T-cell (primary cell): Measurements from ENCODE around the gene RAB33B. TPM values are rescaled to one million over a fixed set of nuclear protein-coding genes. Genes with fewer than 3 reads are reported as not detected.
A peak's percentile ranks its signal among the peaks of the same experiment; 100 is the strongest.
"Not testable (repeated sequence)": the region's sequence is repeated elsewhere in the genome, so short reads cannot be mapped to it uniquely, and the experiment has no call there.

ENCODE experiments used
- ATAC-seq, 4 experiments: fragments of 200-7000 bp in 3 of 4; fragments of 150-1000 bp in 1 of 4; cut with Tn5 transposase; replicated peaks in 1 of 4; 1 replicate in 3 of 4; 2 replicates in 1 of 4; pipeline ENCODE4 v1.10.0; 2021; ENCODE audit warnings: moderate library complexity in 3 of 4, mild to moderate bottlenecking in 2 of 4, moderate number of reproducible peaks in 1 of 4
- CTCF ChIA-PET, 2 donors: fragments of 300-600 bp; sonication (Branson Sonifier 250); formaldehyde crosslinking; loops; one replicate each; lab custom pipeline; 2022; ENCODE audit warnings: antibody characterized with exemption in 2 of 2; lab: Charles Lee
- POLR2A ChIA-PET, 2 donors: fragments of 300-600 bp; sonication (Branson Sonifier 250); formaldehyde crosslinking; loops; one replicate each; lab custom pipeline; 2022; ENCODE audit warnings: antibody characterized with exemption in 2 of 2; lab: Charles Lee
- DNase-seq, 35 experiments: peaks; one replicate each; pipeline versions ENCODE4 v3.0.0 to v3.0.0-alpha.2; 2013 to 2023
- H3K27ac ChIP-seq: one replicate; pipeline ENCODE4 v1.5.1; 2013; ENCODE audit warnings: low read length
- H3K27me3 ChIP-seq, 2 experiments: replicated peaks in 1 of 2; 1 replicate in 1 of 2; 2 replicates in 1 of 2; pipeline versions ENCODE4 v1.6.1 to v1.7.0; 2013; ENCODE audit warnings: low read length in 1 of 2, mixed read lengths in 1 of 2; ENCODE audit not compliant: control insufficient read depth in 2 of 2, insufficient read depth in 2 of 2; ENCODE audit errors: extremely low read depth in 1 of 2
- H3K36me3 ChIP-seq, 2 donors: 1 replicate in 1 of 2; 2 replicates in 1 of 2; pipeline versions ENCODE4 v1.6.1 to v1.7.0; 2013; ENCODE audit warnings: low read length in 1 of 2; ENCODE audit not compliant: control insufficient read depth in 2 of 2, insufficient read depth in 1 of 2; ENCODE audit errors: extremely low read depth in 1 of 2
- H3K4me1 ChIP-seq, 2 experiments: 1 replicate in 1 of 2; 2 replicates in 1 of 2; pipeline versions ENCODE4 v1.6.1 to v1.7.0; 2013; ENCODE audit warnings: low read length in 2 of 2, mixed read lengths in 1 of 2; ENCODE audit not compliant: insufficient read depth in 2 of 2, control insufficient read depth in 1 of 2; ENCODE audit errors: extremely low read depth in 1 of 2
- H3K4me3 ChIP-seq, 2 donors: 1 replicate in 1 of 2; 2 replicates in 1 of 2; pipeline versions ENCODE4 v1.5.1 to v1.7.0; 2013; ENCODE audit warnings: mild to moderate bottlenecking in 2 of 2, low read length in 1 of 2, moderate library complexity in 1 of 2; ENCODE audit not compliant: control insufficient read depth in 1 of 2; ENCODE audit errors: extremely low read depth in 1 of 2
- H3K9me3 ChIP-seq: 2 replicates; pipeline ENCODE4 v1.7.0; 2013
- H3K27ac Mint-ChIP-seq, 2 donors: one replicate each; pipeline ENCODE4 v1.8.0; 2020 to 2021; ENCODE audit warnings: mild to moderate bottlenecking in 2 of 2, mixed read lengths in 2 of 2
- H3K27me3 Mint-ChIP-seq, 2 donors: one replicate each; pipeline ENCODE4 v1.8.0; 2021 to 2022; ENCODE audit warnings: mixed read lengths in 2 of 2
- H3K36me3 Mint-ChIP-seq: one replicate; pipeline ENCODE4 v1.8.0; 2021; ENCODE audit warnings: mixed read lengths
- H3K4me1 Mint-ChIP-seq, 3 donors: one replicate each; pipeline ENCODE4 v1.8.0; 2020 to 2022; ENCODE audit warnings: mixed read lengths in 3 of 3, mild to moderate bottlenecking in 1 of 3
- H3K4me3 Mint-ChIP-seq, 3 donors: one replicate each; pipeline ENCODE4 v1.8.0; 2020 to 2022; ENCODE audit warnings: mild to moderate bottlenecking in 3 of 3, mixed read lengths in 3 of 3, moderate library complexity in 3 of 3
- H3K9me3 Mint-ChIP-seq, 3 donors: one replicate each; pipeline ENCODE4 v1.8.0; 2020 to 2022; ENCODE audit warnings: mixed read lengths in 3 of 3
- WGBS: methylation state at CpG from one replicate; pipeline ENCODE4 v1.1.5; 2013; ENCODE audit warnings: missing lambda C conversion rate; ENCODE audit not compliant: insufficient coverage; 5-methylcytosine and 5-hydroxymethylcytosine counted together
- total RNA-seq, 35 experiments: library from RNA in 6 of 35; stranded (reverse) in 6 of 35; fragments of 120-200 nt in 1 of 35; gene quantifications; one replicate each; pipeline versions ENCODE4 v1.2.1 to v1.2.4 and lab custom pipeline; 2013 to 2026

RAB33B gene
- total RNA-seq, 5 donors from 2014 or later (not counting 1 experiment from before 2014, with no cell fraction given) = 11.9 to 17.9 (median 12.8) TPM

DNA sequence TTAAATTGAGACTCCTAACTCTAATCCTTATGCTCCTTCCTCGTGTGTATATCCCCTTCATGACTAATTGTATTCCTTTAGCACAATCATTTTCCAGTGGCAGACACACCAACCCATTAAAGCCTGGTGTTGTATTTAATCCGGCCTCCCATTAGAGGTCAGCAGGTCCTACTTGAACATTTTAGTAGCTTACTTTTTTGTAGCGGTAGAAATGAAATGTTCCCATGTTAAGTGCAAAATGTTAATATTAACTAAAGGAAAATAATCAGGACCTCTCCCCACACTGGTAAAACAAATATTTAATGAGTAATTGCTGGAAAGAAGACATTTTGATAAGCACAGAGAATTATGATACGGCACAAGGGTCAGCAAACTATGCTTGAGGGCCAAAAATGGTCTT is 3.4 kb downstream of the RAB33B start:
- Mint-ChIP-seq H3K9me3 (no peaks in the 10 kb centered on the region), H3K4me1 (peaks cover 73 to 81% (median 78%) of the 10 kb centered on the region in 3 donors)

DNA sequence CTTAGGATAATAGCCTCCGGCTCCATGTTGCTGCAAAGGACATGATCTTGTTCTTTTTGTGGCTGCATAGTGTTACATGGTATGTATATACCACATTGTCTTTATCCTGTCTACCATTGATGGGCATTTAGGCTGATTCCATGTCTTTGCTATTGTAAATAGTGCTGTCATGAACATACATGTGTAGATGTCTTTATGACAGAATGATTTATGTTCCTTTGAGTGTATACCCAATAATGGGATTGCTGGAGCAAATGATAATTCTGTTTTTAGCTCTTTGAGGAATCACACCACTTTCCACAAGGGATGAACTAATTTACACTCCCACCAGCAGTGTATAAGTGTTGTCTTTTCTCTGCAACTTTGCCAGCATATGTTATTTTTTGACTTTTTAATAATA is 4.6 kb downstream of the RAB33B start:
- H3K27ac Mint-ChIP-seq = no peak overlapping the region
- H3K4me1 Mint-ChIP-seq = peaks cover 69 to 77% (median 71%) of the 10 kb centered on the region in 3 donors
- no peak for DNase-seq
- Histone ChIP-seq H3K27ac (no peak overlapping the region), H3K36me3 (no peaks in the 10 kb centered on the region), H3K4me3 (no peak overlapping the region), H3K27me3 (no peaks in the 10 kb centered on the region), H3K4me1 (peaks cover 11 to 14% of the 10 kb centered on the region in 2 experiments), H3K9me3 (no peaks in the 10 kb centered on the region)
- ChIA-PET CTCF (interaction anchor here in 1 of 2 donors (0.6 kb wide), 1 partner anchor 17 kb away, joined by 3 read pairs; no protein-coding TSS in a partner anchor), POLR2A (interaction anchor here in 1 of 2 donors (0.5 kb wide), 1 partner anchor 351 kb away, joined by 3 read pairs; no protein-coding TSS in a partner anchor)
- H3K4me3 Mint-ChIP-seq = peak overlapping the region in 1 of 3 donors; percentile 27
- no peaks in the 10 kb centered on the region for H3K27me3 Mint-ChIP-seq
- H3K9me3 Mint-ChIP-seq = no peaks in the 10 kb centered on the region
- WGBS = no CpG with 5 or more reads among the region's 1 CpG
- no peak for ATAC-seq
- H3K36me3 Mint-ChIP-seq = peaks cover 28% of the 10 kb centered on the region

More for the DNA sequence above, 3.4 kb downstream of the RAB33B start:
- ATAC-seq (no peak), DNase-seq (no peak)
- peaks cover 14 to 19% of the 10 kb centered on the region in 2 experiments for H3K4me1 ChIP-seq
- H3K36me3 ChIP-seq = no peaks in the 10 kb centered on the region
- Mint-ChIP-seq H3K27me3 (no peaks in the 10 kb centered on the region), H3K27ac (no peak overlapping the region), H3K4me3 (peak overlapping the region in 1 of 3 donors; percentile 27), H3K36me3 (peaks cover 25% of the 10 kb centered on the region)
- 83% methylated on average over 1 of the region's 4 CpGs for WGBS
- POLR2A ChIA-PET = interaction anchor here in 1 of 2 donors (0.5 kb wide), 1 partner anchor 418 kb away, joined by 3 read pairs; no protein-coding TSS in a partner anchor
- H3K27ac ChIP-seq = no peak overlapping the region
- H3K4me3 ChIP-seq = no peak overlapping the region
- no peaks in the 10 kb centered on the region for H3K9me3 ChIP-seq
- no peaks in the 10 kb centered on the region for H3K27me3 ChIP-seq
- CTCF ChIA-PET = interaction anchor here in 1 of 2 donors (1.0 kb wide), 1 partner anchor 20 kb away, joined by 3 read pairs; no protein-coding TSS in a partner anchor

DNA sequence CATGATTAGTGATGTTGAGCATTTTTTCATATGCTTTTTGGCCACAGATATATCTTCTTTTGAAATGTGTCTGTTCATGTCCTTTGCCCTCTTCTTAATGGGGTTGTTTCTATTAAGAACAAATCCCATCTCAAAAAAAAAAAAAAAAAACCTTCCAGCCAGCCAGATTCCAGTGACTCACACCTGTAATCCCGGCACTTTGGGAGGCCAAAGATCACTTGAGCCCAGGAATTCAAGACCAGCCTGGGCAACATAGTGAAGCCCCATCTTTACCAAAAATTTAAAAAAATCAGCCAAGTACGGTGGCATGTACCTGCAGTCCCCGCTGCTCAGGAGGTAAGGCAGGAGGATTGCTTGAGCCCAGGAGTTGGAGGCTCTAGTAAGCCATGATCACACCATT is 5.1 kb downstream of the RAB33B start:
- ChIA-PET CTCF (no interaction called here), POLR2A (no interaction called here)
- Mint-ChIP-seq H3K27ac (no peak overlapping the region), H3K4me1 (peaks cover 71 to 81% (median 72%) of the 10 kb centered on the region in 3 donors), H3K9me3 (no peaks in the 10 kb centered on the region), H3K4me3 (no peak overlapping the region), H3K27me3 (no peaks in the 10 kb centered on the region), H3K36me3 (peaks cover 33% of the 10 kb centered on the region)
- H3K4me1 ChIP-seq = peaks cover 11 to 14% of the 10 kb centered on the region in 2 experiments
- no peak overlapping the region for H3K27ac ChIP-seq
- ATAC-seq (no peak), DNase-seq (no peak)
- no peaks in the 10 kb centered on the region for H3K9me3 ChIP-seq
- H3K4me3 ChIP-seq = no peak overlapping the region
- WGBS = no CpG with 5 or more reads among the region's 3 CpGs
- no peaks in the 10 kb centered on the region for H3K36me3 ChIP-seq
- H3K27me3 ChIP-seq = no peaks in the 10 kb centered on the region

DNA sequence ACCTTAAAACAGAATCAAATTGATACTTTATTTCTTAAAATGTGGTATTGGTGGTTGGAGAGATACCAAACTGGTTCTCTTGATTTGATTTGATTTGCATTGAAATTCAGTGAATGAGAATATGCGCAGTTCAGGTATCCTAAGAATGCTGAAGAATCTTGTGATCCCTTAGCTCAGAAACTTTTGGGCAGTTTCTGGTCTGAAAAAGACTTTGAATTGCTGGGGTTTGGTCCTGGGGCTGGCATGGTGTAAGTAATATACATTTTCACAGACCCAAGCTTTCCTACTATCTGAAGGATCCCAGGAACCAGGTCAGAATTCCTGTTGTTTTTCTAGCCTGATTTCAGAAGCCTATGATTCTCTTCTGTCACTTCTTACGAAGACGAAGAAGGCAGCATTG is 6.6 kb downstream of the RAB33B start:
- H3K27ac ChIP-seq = no peak overlapping the region
- Mint-ChIP-seq H3K9me3 (no peaks in the 10 kb centered on the region), H3K27ac (no peak overlapping the region), H3K27me3 (no peaks in the 10 kb centered on the region), H3K4me1 (peaks cover 60 to 72% (median 66%) of the 10 kb centered on the region in 3 donors), H3K4me3 (no peak overlapping the region), H3K36me3 (peaks cover 41% of the 10 kb centered on the region)
- CTCF ChIA-PET = no interaction called here
- ATAC-seq (no peak), DNase-seq (no peak)
- no peaks in the 10 kb centered on the region for H3K9me3 ChIP-seq
- H3K4me3 ChIP-seq = no peak overlapping the region
- H3K27me3 ChIP-seq = no peaks in the 10 kb centered on the region
- peaks cover 4% of the 10 kb centered on the region in 2 experiments for H3K4me1 ChIP-seq
- POLR2A ChIA-PET = no interaction called here
- WGBS = no CpG with 5 or more reads among the region's 3 CpGs
- H3K36me3 ChIP-seq = no peaks in the 10 kb centered on the region

DNA sequence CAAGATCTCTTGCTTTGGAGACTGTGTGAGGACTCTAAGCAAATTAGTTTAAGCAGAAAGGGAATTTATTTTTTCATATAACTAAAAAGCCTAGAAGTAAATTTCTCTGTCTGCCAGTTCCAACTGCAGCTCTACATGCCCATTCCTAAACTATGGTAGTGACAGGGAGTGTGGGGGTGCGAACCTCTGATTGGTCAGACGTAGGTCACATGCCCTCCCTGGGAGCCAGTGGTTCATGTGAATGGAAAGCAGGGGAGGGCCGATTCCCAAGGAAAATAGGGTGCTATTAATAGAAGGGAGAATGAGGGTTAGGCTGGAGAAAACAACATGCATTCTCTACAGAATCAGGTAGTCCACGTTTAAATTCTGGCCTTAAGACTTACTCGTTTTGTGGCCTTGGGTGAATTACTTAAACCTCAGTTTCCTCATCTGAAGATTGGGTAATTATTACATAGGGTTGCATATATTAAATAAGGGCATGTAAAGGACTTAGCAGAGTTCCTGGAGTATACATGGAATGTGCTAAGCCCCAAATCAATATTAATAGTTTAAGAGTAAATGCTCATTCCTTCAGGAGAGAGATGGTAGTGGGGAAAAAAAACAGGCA is 7.2 kb downstream of the RAB33B start:
- Histone ChIP-seq H3K27me3 (no peaks in the 10 kb centered on the region), H3K9me3 (no peaks in the 10 kb centered on the region), H3K4me1 (peaks cover 0 to 2% of the 10 kb centered on the region in 2 experiments), H3K27ac (no peak overlapping the region), H3K4me3 (no peak overlapping the region), H3K36me3 (no peaks in the 10 kb centered on the region)
- ChIA-PET POLR2A (interaction anchor here in 1 of 2 donors (0.6 kb wide), 3 partner anchors 16 to 689 kb away, joined by 3 to 7 read pairs (median 3); no protein-coding TSS in a partner anchor), CTCF (interaction anchor here in 1 of 2 donors (0.6 to 0.7 kb wide), 2 partner anchors 45 to 536 kb away, joined by 3 read pairs; no protein-coding TSS in a partner anchor)
- H3K9me3 Mint-ChIP-seq = no peaks in the 10 kb centered on the region
- peaks cover 60 to 67% (median 63%) of the 10 kb centered on the region in 3 donors for H3K4me1 Mint-ChIP-seq
- H3K4me3 Mint-ChIP-seq = no peak overlapping the region
- H3K27ac Mint-ChIP-seq = no peak overlapping the region
- no peaks in the 10 kb centered on the region for H3K27me3 Mint-ChIP-seq
- DNase-seq = no peak
- 92% methylated on average over 2 of the region's 5 CpGs for WGBS
- peaks cover 41% of the 10 kb centered on the region for H3K36me3 Mint-ChIP-seq
- no peak for ATAC-seq

DNA sequence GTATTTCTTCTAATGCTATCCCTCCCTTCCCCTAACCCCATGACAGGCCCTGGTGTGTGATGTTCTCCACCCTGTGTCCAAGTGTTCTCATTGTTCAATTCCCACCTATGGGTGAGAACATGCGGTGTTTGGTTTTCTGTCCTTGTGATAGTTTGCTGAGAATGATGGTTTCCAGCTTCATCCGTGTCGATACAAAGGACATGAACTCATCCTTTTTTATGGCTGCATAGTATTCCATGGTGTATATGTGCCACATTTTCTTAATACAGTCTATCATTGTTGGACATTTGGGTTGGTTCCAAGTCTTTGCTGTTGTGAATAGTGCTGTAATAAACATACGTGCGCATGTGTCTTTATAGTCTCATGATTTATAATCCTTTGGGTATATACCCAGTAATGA is 10.6 kb downstream of the RAB33B start:
- CTCF ChIA-PET, ATAC-seq, H3K27ac ChIP-seq, H3K9me3 ChIP-seq, H3K27me3 ChIP-seq, POLR2A ChIA-PET, H3K4me3 ChIP-seq, H3K27ac Mint-ChIP-seq, DNase-seq, H3K36me3 ChIP-seq, H3K4me1 ChIP-seq, H3K4me3 Mint-ChIP-seq, H3K27me3 Mint-ChIP-seq: not testable (repeated sequence)
- Mint-ChIP-seq H3K4me1 (peaks cover 37 to 43% (median 40%) of the 10 kb centered on the region in 3 donors), H3K36me3 (peaks cover 49% of the 10 kb centered on the region), H3K9me3 (peaks cover 6 to 17% (median 7%) of the 10 kb centered on the region in 3 donors)
- no CpG with 5 or more reads among the region's 5 CpGs for WGBS
